ENCODE data around the gene DLX4. TPM values are rescaled to one million over a fixed set of nuclear protein-coding genes. Genes with fewer than 3 reads are reported as not detected.

DLX4 gene
- total and polyA plus RNA-seq, 4 donors = 0.45 to 2.2 (median 0.72) TPM

- peaks cover 0 to 4% (median 0%) of the 10 kb centered on the region in 5 donors for H3K4me1 ChIP-seq (ENCODE audit: control insufficient read depth in 5 of 5, insufficient read depth in 5 of 5, low read length in 5 of 5)
- ATAC-seq (ENCODE audit: insufficient read depth, low FRiP score) (no peak), DNase-seq (no peak)
- 53 to 71% methylated on average over 14 of the region's 14 CpGs for WGBS, 2 donors
- H3K9me3 ChIP-seq (ENCODE audit: control insufficient read depth in 4 of 4, insufficient read depth in 3 of 4, low read length in 3 of 4) = no peaks in the 10 kb centered on the region
- no peak overlapping the region for H3K4me3 ChIP-seq
- TF ChIP-seq, protein P1, sequence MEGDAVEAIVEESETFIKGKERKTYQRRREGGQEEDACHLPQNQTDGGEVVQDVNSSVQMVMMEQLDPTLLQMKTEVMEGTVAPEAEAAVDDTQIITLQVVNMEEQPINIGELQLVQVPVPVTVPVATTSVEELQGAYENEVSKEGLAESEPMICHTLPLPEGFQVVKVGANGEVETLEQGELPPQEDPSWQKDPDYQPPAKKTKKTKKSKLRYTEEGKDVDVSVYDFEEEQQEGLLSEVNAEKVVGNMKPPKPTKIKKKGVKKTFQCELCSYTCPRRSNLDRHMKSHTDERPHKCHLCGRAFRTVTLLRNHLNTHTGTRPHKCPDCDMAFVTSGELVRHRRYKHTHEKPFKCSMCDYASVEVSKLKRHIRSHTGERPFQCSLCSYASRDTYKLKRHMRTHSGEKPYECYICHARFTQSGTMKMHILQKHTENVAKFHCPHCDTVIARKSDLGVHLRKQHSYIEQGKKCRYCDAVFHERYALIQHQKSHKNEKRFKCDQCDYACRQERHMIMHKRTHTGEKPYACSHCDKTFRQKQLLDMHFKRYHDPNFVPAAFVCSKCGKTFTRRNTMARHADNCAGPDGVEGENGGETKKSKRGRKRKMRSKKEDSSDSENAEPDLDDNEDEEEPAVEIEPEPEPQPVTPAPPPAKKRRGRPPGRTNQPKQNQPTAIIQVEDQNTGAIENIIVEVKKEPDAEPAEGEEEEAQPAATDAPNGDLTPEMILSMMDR (IDR thresholded peaks at IDR 0.05; ENCODE audit: control extremely low read depth, extremely low read depth) = no peak
- H3K27ac ChIP-seq (ENCODE audit: low read depth in 1 of 2, low read length in 1 of 2) = no peak overlapping the region
- no peaks in the 10 kb centered on the region for H3K27me3 ChIP-seq (ENCODE audit: control insufficient read depth in 3 of 3, insufficient read depth in 3 of 3, low read length in 2 of 3)
- H3K9ac ChIP-seq (ENCODE audit: insufficient read depth in 1 of 2, low read length in 2 of 2) = no peak overlapping the region
- no peaks in the 10 kb centered on the region for H3K36me3 ChIP-seq (ENCODE audit: control insufficient read depth in 4 of 4, insufficient read depth in 4 of 4, low read length in 4 of 4)
Measured at GRCh38 chr17:49924116-49924515, 44.9 kb upstream of the DLX4 start.

DNA sequence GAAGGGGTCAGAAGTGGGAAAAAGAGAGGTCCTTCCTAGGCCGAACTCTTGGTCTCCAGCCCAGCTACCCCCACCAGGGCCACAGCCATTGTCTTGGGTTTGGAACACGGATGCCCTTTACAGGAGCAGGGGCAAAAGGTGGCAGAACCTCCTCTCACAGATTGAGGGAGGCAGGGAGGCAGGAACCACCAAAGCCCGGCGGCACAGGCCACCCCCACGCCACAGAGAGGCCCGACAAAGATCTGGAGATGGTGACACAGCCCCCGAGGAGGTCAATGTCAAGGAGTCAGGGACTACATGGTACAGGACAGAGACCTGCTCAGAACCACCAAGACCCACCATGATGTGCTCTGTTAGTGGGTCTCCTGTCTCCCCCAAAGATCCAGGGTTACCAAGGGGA is 44.4 kb upstream of the DLX4 start:
- DNase-seq (no peak), ATAC-seq (ENCODE audit: insufficient read depth, low FRiP score) (no peak)
- peaks cover 0 to 4% (median 0%) of the 10 kb centered on the region in 5 donors for H3K4me1 ChIP-seq (ENCODE audit: control insufficient read depth in 5 of 5, insufficient read depth in 5 of 5, low read length in 5 of 5)
- no peak overlapping the region for H3K27ac ChIP-seq (ENCODE audit: low read depth in 1 of 2, low read length in 1 of 2)
- no peaks in the 10 kb centered on the region for H3K36me3 ChIP-seq (ENCODE audit: control insufficient read depth in 4 of 4, insufficient read depth in 4 of 4, low read length in 4 of 4)
- TF ChIP-seq, protein P1 (IDR thresholded peaks at IDR 0.05; ENCODE audit: control extremely low read depth, extremely low read depth) = no peak
- 82 to 89% methylated on average over 7 of the region's 7 CpGs for WGBS, 2 donors
- no peak overlapping the region for H3K4me3 ChIP-seq
- H3K9ac ChIP-seq (ENCODE audit: insufficient read depth in 1 of 2, low read length in 2 of 2) = no peak overlapping the region
- no peaks in the 10 kb centered on the region for H3K27me3 ChIP-seq (ENCODE audit: control insufficient read depth in 3 of 3, insufficient read depth in 3 of 3, low read length in 2 of 3)
- no peaks in the 10 kb centered on the region for H3K9me3 ChIP-seq (ENCODE audit: control insufficient read depth in 4 of 4, insufficient read depth in 3 of 4, low read length in 3 of 4)

DNA sequence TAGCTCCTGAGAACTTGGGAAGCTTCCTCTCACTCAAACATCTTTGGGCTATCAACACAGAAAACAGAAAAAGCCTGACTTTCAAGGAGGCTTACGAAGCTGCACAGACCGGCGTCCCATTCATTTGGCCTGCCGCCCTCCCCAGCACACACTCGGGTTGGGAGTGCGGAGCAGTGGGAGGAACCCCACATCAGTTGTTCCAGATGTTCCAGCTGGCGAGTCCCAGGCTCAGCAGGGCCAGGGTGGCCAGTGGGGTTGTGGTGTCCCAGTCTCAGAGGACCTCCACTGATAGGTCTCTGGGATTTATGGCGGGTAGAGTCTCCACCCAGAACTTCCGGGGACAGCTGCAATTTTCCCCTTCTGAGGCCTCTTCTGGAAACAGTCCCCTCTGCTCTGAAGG is 43.1 kb upstream of the DLX4 start:
- no peak overlapping the region for H3K4me3 ChIP-seq
- TF ChIP-seq, protein P1 (IDR thresholded peaks at IDR 0.05; ENCODE audit: control extremely low read depth, extremely low read depth) = no peak
- no peak for ATAC-seq (ENCODE audit: insufficient read depth, low FRiP score)
- no peak overlapping the region for H3K9ac ChIP-seq (ENCODE audit: insufficient read depth in 1 of 2, low read length in 2 of 2)
- no peaks in the 10 kb centered on the region for H3K27me3 ChIP-seq (ENCODE audit: control insufficient read depth in 3 of 3, insufficient read depth in 3 of 3, low read length in 2 of 3)
- H3K36me3 ChIP-seq (ENCODE audit: control insufficient read depth in 4 of 4, insufficient read depth in 4 of 4, low read length in 4 of 4) = no peaks in the 10 kb centered on the region
- H3K4me1 ChIP-seq (ENCODE audit: control insufficient read depth in 5 of 5, insufficient read depth in 5 of 5, low read length in 5 of 5) = peaks cover 0 to 4% (median 0%) of the 10 kb centered on the region in 5 donors
- 83 to 91% methylated on average over 9 of the region's 9 CpGs for WGBS, 2 donors
- DNase-seq = peak in 1 of 3 donors; percentile 34
- no peaks in the 10 kb centered on the region for H3K9me3 ChIP-seq (ENCODE audit: control insufficient read depth in 4 of 4, insufficient read depth in 3 of 4, low read length in 3 of 4)
- no peak overlapping the region for H3K27ac ChIP-seq (ENCODE audit: low read depth in 1 of 2, low read length in 1 of 2)

DNA sequence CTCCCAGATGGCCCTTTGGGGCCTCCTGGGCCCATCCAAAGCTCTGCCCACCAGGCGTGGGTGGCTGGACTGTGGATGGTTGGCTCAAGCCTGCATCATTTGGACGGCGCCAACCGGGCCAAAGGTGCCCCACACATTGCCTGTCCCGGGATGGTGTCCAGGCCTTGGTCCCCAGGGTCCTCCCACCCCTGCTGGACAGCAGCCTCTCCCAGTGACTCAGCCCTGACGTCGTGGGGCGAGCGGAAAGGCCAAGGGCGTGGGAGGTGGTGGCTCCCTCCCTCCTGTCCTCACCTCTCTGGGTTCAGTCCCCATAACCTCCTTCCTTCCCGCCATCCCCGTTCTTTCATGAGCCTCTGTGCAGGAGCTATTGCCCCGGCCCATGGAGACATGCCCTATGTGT is 42.1 kb upstream of the DLX4 start:
- no peak for DNase-seq
- TF ChIP-seq, protein P1 (IDR thresholded peaks at IDR 0.05; ENCODE audit: control extremely low read depth, extremely low read depth) = no peak
- no peaks in the 10 kb centered on the region for H3K27me3 ChIP-seq (ENCODE audit: control insufficient read depth in 3 of 3, insufficient read depth in 3 of 3, low read length in 2 of 3)

More for the DNA sequence above, 42.1 kb upstream of the DLX4 start:
- Histone ChIP-seq H3K36me3 (ENCODE audit: control insufficient read depth in 4 of 4, insufficient read depth in 4 of 4, low read length in 4 of 4) (no peaks in the 10 kb centered on the region), H3K4me3 (no peak overlapping the region), H3K9ac (ENCODE audit: insufficient read depth in 1 of 2, low read length in 2 of 2) (no peak overlapping the region), H3K9me3 (ENCODE audit: control insufficient read depth in 4 of 4, insufficient read depth in 3 of 4, low read length in 3 of 4) (no peaks in the 10 kb centered on the region), H3K27ac (ENCODE audit: low read depth in 1 of 2, low read length in 1 of 2) (no peak overlapping the region), H3K4me1 (ENCODE audit: control insufficient read depth in 5 of 5, insufficient read depth in 5 of 5, low read length in 5 of 5) (peaks cover 0 to 4% (median 0%) of the 10 kb centered on the region in 5 donors)
- 77 to 87% methylated on average over 13 of the region's 13 CpGs for WGBS, 2 donors
- ATAC-seq (ENCODE audit: insufficient read depth, low FRiP score) = no peak

All from lung (tissue), 12 donors.